ENCODE measurements around the gene PPP1R3D.
"Not testable (repeated sequence)": the region's sequence is repeated elsewhere in the genome, so short reads cannot be mapped to it uniquely, and the experiment has no call there.

The PPP1R3D gene

GRCh38 chr20:59903621-59904020 is 36.5 kb downstream of the PPP1R3D start:
- FAIRE-seq (no peak), DNase-seq (ENCODE audit: insufficient read length, low spot score) (no peak)
- TF ChIP-seq SPI1 (IDR thresholded peaks at IDR 0.05; ENCODE audit: low read depth, low read length): no peak
- TF ChIP-seq POU2F2 (IDR thresholded peaks at IDR 0.05; ENCODE audit: low read depth, low read length): no peak
- no peak for TF ChIP-seq POLR2A (IDR thresholded peaks at IDR 0.05; ENCODE audit: low read depth, low read length)
- TF ChIP-seq TAF1 (IDR thresholded peaks at IDR 0.05; ENCODE audit: low read depth, low read length): no peak
- TF ChIP-seq POLR2AphosphoS5 (IDR thresholded peaks at IDR 0.05; ENCODE audit: low read depth, low read length): no peak
- TF ChIP-seq PAX5 (IDR thresholded peaks at IDR 0.05; ENCODE audit: insufficient read depth, low read length, severe bottlenecking): no peak

- FAIRE-seq (no peak), DNase-seq (ENCODE audit: insufficient read length, low spot score) (no peak)
- no peak for TF ChIP-seq TAF1 (IDR thresholded peaks at IDR 0.05; ENCODE audit: low read depth, low read length)
- no peak for TF ChIP-seq POLR2A (IDR thresholded peaks at IDR 0.05; ENCODE audit: low read depth, low read length)
- no peak for TF ChIP-seq SPI1 (IDR thresholded peaks at IDR 0.05; ENCODE audit: low read depth, low read length)
- no peak for TF ChIP-seq POLR2AphosphoS5 (IDR thresholded peaks at IDR 0.05; ENCODE audit: low read depth, low read length)
Observed at GRCh38 chr20:59902470-59902869, 37.6 kb downstream of the PPP1R3D start.

DNA sequence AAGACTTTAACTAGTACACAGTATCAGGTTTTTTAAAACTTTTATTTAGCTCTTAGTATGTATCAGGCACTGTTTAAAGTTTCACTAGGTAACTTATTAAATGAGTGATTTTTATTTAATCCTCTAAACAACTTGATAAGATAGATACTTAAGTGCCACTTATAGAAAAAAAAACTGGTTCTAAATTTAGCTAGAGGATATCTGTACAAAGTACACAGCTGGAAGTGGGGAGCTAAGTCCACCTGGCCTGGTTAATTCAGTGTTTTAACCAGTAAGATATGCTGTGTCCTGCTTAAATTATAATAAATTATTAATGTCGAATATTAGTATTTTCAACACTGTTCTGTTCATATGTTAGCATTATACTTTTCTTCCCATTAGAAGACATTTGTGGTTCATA is 44.2 kb downstream of the PPP1R3D start:
- no peak for FAIRE-seq
- TF ChIP-seq POLR2A (IDR thresholded peaks at IDR 0.05; ENCODE audit: low read depth, low read length): no peak
- TF ChIP-seq POLR2AphosphoS5 (IDR thresholded peaks at IDR 0.05; ENCODE audit: low read depth, low read length): no peak
- TF ChIP-seq PAX5 (IDR thresholded peaks at IDR 0.05; ENCODE audit: insufficient read depth, low read length, severe bottlenecking): no peak
- no peak for TF ChIP-seq SPI1 (IDR thresholded peaks at IDR 0.05; ENCODE audit: low read depth, low read length)
- no peak for TF ChIP-seq POU2F2 (IDR thresholded peaks at IDR 0.05; ENCODE audit: low read depth, low read length)
- no peak for TF ChIP-seq TAF1 (IDR thresholded peaks at IDR 0.05; ENCODE audit: low read depth, low read length)
- DNase-seq (ENCODE audit: insufficient read length, low spot score): no peak

- TF ChIP-seq PAX5 (IDR thresholded peaks at IDR 0.05; ENCODE audit: insufficient read depth, low read length, severe bottlenecking) (no peak), SPI1 (IDR thresholded peaks at IDR 0.05; ENCODE audit: low read depth, low read length) (no peak), POU2F2 (IDR thresholded peaks at IDR 0.05; ENCODE audit: low read depth, low read length) (no peak), TAF1 (IDR thresholded peaks at IDR 0.05; ENCODE audit: low read depth, low read length) (no peak), POLR2A (IDR thresholded peaks at IDR 0.05; ENCODE audit: low read depth, low read length) (no peak), POLR2AphosphoS5 (IDR thresholded peaks at IDR 0.05; ENCODE audit: low read depth, low read length) (no peak)
- no peak for FAIRE-seq
- no peak for DNase-seq (ENCODE audit: insufficient read length, low spot score)
Observed at GRCh38 chr20:59891581-59891980, 48.5 kb downstream of the PPP1R3D start.

DNA sequence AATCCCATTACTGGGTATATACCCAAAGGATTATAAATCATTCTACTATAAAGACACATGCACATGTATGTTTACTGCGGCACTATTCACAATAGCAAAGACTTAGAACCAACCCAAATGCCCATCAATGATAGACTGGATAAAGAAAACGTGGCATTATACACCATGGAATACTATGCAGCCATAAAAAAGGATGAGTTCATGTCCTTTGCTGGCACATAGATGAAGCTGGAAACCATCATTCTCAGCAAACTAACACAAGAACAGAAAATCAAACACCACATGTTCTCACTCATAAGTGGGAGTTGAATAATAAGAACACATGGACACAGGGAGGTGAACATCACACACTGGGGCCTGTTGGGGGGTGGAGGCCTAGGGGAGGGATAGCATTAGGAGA is 50.1 kb downstream of the PPP1R3D start:
- FAIRE-seq; DNase-seq (ENCODE audit: insufficient read length, low spot score): not testable (repeated sequence)

DNA sequence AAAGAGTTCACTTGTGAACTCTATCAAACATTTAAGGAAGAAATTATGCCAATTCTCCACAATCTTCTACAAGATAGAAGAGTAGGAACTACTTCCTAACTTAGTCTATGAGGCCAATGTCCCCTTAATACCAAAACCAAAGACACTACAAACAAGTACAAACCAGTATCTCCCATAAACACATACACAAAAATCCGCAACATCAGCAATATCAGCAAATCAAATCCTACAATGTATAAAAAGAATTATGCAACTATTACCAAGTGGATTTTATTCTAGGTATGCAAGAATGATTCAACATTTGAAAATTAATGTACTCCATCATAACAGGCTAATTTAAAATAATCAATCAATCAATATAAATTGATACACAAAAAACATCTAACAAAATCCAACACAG is 52.1 kb downstream of the PPP1R3D start:
- DNase-seq (ENCODE audit: insufficient read length, low spot score) (no peak), FAIRE-seq (no peak)
- TF ChIP-seq POLR2A (IDR thresholded peaks at IDR 0.05; ENCODE audit: low read depth, low read length) (no peak), TAF1 (IDR thresholded peaks at IDR 0.05; ENCODE audit: low read depth, low read length) (no peak), POU2F2 (IDR thresholded peaks at IDR 0.05; ENCODE audit: low read depth, low read length) (no peak), PAX5 (IDR thresholded peaks at IDR 0.05; ENCODE audit: insufficient read depth, low read length, severe bottlenecking) (no peak), POLR2AphosphoS5 (IDR thresholded peaks at IDR 0.05; ENCODE audit: low read depth, low read length) (no peak), SPI1 (IDR thresholded peaks at IDR 0.05; ENCODE audit: low read depth, low read length) (no peak)

Data from GM12891 (cell line).